ENCODE measurements around the gene EXT2. TPM values are rescaled to one million over a fixed set of nuclear protein-coding genes. Genes with fewer than 3 reads are reported as not detected.

EXT2 gene
- total and polyA plus RNA-seq, 2 experiments from 2014 or later: 44.1 to 53.1 TPM

- Histone ChIP-seq H3K9me3 (ENCODE audit: low read depth) (no peaks in the 10 kb centered on the region), H3K27me3 (no peaks in the 10 kb centered on the region), H3K27ac (peak overlapping the region; percentile 45), H3K4me3 (peak overlapping the region; percentile 28), H3K4me1 (ENCODE audit: low read depth) (no peaks in the 10 kb centered on the region), H3K36me3 (no peaks in the 10 kb centered on the region)
- no peak for TF ChIP-seq CTCF (IDR thresholded peaks at IDR 0.05; ENCODE audit: low read depth, low read length)
- DNase-seq (ENCODE audit: low read depth in 1 of 2, low spot score in 1 of 2): peak in 1 of 2 donors; percentile 79
Measured at GRCh38 chr11:44066732-44067141, 28.7 kb upstream of the EXT2 start.

- no peak for DNase-seq (ENCODE audit: low read depth in 1 of 2, low spot score in 1 of 2)
- TF ChIP-seq CTCF (IDR thresholded peaks at IDR 0.05; ENCODE audit: low read depth, low read length): no peak
- Histone ChIP-seq H3K4me1 (ENCODE audit: low read depth) (no peaks in the 10 kb centered on the region), H3K9me3 (ENCODE audit: low read depth) (no peaks in the 10 kb centered on the region), H3K4me3 (no peak overlapping the region), H3K36me3 (no peaks in the 10 kb centered on the region), H3K27me3 (no peaks in the 10 kb centered on the region), H3K27ac (no peak overlapping the region)
Measured at GRCh38 chr11:44067266-44067665, 28.2 kb upstream of the EXT2 start.

GRCh38 chr11:44068180-44068579, 27.3 kb upstream of the EXT2 start:
- Histone ChIP-seq H3K9me3 (ENCODE audit: low read depth) (no peaks in the 10 kb centered on the region), H3K27me3 (no peaks in the 10 kb centered on the region), H3K4me1 (ENCODE audit: low read depth) (no peaks in the 10 kb centered on the region), H3K27ac (no peak overlapping the region), H3K36me3 (no peaks in the 10 kb centered on the region), H3K4me3 (no peak overlapping the region)
- no peak for DNase-seq (ENCODE audit: low read depth in 1 of 2, low spot score in 1 of 2)
- no peak for TF ChIP-seq CTCF (IDR thresholded peaks at IDR 0.05; ENCODE audit: low read depth, low read length)

- no peaks in the 10 kb centered on the region for H3K27me3 ChIP-seq
- H3K4me3 ChIP-seq: no peak overlapping the region
- H3K4me1 ChIP-seq (ENCODE audit: low read depth): no peaks in the 10 kb centered on the region
- no peak for TF ChIP-seq CTCF (IDR thresholded peaks at IDR 0.05; ENCODE audit: low read depth, low read length)
- H3K9me3 ChIP-seq (ENCODE audit: low read depth): no peaks in the 10 kb centered on the region
- H3K27ac ChIP-seq: no peak overlapping the region
- DNase-seq (ENCODE audit: low read depth in 1 of 2, low spot score in 1 of 2): no peak
- no peaks in the 10 kb centered on the region for H3K36me3 ChIP-seq
Measured at GRCh38 chr11:44071157-44071556, 24.3 kb upstream of the EXT2 start.

GRCh38 chr11:44072757-44073658, 22.5 kb upstream of the EXT2 start:
- TF ChIP-seq CTCF (IDR thresholded peaks at IDR 0.05; ENCODE audit: low read depth, low read length): no peak
- H3K27ac ChIP-seq: no peak overlapping the region
- H3K9me3 ChIP-seq (ENCODE audit: low read depth): no peaks in the 10 kb centered on the region
- no peak for DNase-seq (ENCODE audit: low read depth in 1 of 2, low spot score in 1 of 2)
- no peaks in the 10 kb centered on the region for H3K4me1 ChIP-seq (ENCODE audit: low read depth)
- H3K4me3 ChIP-seq: no peak overlapping the region
- H3K27me3 ChIP-seq: no peaks in the 10 kb centered on the region
- H3K36me3 ChIP-seq: no peaks in the 10 kb centered on the region

All from cardiac muscle cell (in vitro differentiated cells and primary cell).